NCI-H510A treated with DMSO at 0.1 percent for 48 hours (cell line): Measurements from ENCODE around the gene SLC26A4.
"Not testable (repeated sequence)": the region's sequence is repeated elsewhere in the genome, so short reads cannot be mapped to it uniquely, and the experiment has no call there.

Experiments
- DNase-seq: peaks from one replicate; lab custom pipeline; 2025; lab: John Stamatoyannopoulos, UW

The SLC26A4 gene

DNA sequence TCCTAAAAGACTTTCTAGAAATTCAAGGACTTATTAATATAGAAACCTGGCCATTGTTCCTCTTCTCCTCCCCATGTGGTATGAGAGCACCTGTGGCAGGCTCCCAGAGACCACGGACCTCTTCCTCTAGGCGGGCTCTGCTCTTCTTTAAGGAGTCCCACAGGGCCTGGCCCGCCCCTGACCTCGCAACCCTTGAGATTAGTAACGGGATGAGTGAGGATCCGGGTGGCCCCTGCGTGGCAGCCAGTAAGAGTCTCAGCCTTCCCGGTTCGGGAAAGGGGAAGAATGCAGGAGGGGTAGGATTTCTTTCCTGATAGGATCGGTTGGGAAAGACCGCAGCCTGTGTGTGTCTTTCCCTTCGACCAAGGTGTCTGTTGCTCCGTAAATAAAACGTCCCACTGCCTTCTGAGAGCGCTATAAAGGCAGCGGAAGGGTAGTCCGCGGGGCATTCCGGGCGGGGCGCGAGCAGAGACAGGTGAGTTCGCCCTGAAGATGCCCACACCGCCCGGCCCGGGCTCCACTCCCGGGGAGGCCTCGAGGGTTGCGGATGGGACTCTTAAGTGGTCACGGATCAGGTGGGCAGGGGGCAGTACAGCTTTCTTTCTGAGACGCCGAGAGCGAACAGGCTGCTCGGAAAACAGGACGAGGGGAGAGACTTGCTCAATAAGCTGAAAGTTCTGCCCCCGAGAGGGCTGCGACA is at the start of gene SLC26A4:
TSS of gene SLC26A4 (plus strand) at position 448 of the 700 bp plus-strand sequence. CDS start 814 bp downstream, outside the sequence.
- no peak for DNase-seq

DNA sequence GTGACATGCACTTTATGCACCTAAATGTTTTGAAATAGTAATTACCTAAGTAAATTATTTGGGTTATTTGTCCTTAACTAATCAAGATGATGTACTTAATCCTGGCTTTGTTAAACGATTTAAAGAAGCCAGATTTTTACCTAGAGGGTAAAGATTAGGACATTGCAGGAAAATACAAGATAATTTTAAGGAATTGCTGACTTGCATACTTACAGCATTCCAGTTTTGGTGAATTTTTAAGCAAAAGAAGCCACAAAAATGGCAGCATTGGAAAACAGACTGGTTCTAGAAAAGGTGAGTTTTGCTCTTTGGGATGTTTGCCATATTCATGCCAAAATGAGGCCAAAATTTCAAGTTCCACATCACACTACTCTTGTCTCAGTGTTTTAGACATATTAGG is 47.2 kb upstream of the SLC26A4 start:
- DNase-seq: no peak

DNA sequence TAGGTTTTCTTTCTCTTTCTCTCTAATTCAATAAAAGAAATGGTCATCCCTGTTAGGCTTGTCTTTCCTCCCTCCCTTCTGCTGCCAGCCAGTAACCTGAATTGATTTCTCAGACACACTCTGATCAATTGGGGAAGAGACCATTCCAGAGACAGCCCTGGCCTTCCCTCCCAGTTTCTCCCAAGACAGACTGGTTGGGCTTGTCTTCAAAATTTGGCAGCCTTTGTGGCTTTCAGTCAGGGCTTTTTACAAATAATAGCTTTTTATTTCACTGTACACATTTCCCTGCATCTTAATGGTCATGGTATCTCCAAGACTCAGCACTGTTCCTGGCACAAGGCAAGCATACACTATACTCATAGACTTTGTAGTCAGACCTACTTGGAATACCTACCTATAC is 46.7 kb upstream of the SLC26A4 start:
- no peak for DNase-seq

DNA sequence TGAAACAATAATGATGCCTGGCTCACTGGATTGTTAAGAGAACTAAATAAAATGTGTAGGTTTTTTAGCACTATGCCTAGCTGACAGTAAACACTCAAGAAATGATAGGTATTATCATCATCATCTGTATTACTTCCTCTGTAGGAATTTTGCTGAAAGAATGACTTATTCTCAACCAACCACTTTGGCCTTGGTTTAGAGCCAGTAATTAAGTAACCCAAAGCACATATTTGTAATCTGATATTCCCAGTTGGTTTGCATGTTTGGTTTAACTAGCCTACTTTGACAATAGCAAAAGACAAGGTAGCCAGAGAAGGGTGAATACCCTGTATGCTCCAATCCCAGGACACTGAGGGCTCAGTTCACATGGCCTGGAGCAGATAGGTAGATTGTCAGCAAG is 46.2 kb upstream of the SLC26A4 start:
- no peak for DNase-seq

DNA sequence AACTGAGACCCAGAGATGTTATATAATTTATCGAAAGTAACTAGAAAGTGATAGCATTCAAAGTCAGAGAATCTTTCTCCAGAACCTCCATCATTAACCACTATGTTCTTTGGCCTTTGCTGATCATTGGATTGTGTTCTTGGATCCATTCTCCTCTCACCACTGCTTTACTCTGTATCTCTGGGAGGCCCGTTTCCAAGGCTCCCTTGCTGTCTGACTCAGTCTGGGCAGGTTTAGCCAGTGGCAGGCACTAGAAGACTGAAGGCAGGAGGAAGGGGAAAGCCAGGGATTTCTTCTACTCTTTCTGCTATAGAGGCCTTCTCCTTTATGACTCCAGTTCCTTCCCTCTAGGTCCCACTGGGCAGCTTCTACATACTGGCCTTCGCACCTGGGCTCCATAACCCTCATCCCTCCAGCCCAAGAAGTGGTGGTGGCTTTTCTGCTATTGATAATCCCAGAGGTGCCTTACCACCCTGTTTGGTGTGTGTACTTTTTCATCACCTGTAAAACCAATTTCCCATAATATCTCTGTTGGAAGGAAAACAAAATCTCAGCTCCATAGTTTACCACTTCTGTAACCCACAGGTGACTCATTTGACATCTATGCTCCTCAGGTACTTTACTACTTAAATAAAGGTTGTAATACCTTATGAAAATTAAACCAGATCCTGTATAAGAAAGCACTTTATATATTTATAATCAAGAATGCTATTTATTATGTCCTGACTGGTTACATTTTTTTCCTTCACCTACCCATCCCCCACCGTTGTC is 44.5 kb upstream of the SLC26A4 start:
- no peak for DNase-seq

DNA sequence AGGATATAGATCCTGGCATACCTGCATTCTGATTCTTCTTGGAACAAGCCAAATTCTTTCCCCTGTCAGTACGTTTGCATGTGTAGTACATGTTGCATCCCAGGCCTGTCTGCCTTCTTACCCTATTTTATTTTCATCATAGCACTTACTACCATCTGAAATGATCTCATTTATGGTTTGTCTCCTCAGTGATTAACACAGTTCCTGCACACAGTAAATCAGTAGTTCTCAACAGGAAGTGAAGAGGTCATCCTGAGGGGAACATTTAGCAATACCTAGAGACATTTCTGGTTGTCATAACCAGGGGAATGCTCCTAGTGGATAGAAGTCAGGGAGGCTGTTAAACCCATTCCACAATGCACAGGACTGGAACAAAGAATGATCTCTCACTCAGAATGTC is 38.2 kb upstream of the SLC26A4 start:
- DNase-seq: no peak

DNA sequence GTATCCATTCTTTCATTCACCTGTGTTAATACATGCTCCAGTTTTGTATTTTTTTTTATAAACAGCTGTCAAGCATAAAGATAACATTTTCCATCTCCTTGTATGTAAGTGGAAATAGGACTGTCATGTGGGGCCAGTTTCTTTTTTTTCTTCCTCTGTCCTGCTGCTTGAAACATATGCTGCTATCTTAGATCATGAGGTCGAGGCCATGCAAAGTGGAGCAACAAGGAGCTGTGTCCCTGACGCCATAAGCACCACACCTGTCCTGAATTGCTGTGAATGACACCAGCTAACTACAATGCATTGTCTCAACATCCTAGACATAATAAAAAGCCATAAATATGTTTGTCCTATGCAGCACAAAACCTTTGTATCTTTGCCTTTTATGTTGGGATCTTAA is 37.7 kb upstream of the SLC26A4 start:
- DNase-seq: no peak

DNA sequence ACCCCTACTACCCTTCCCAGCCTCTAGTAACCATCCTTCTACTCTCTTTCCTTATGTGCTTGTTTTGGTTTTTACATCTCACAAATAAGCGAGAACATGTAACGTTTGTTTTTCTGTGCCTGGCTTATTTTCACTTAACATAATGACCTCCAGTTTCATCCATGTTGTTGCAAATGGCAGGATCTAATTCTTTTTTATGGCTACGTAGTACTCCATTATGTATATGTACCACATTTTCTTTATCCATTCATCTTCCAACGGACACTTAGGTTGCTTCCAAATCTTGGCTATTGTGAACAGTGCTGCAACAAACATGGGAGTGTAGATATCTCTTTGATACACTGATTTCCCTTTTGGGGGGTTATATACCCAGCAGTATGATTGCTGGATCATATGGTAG is 33.6 kb upstream of the SLC26A4 start:
- DNase-seq: no peak

DNA sequence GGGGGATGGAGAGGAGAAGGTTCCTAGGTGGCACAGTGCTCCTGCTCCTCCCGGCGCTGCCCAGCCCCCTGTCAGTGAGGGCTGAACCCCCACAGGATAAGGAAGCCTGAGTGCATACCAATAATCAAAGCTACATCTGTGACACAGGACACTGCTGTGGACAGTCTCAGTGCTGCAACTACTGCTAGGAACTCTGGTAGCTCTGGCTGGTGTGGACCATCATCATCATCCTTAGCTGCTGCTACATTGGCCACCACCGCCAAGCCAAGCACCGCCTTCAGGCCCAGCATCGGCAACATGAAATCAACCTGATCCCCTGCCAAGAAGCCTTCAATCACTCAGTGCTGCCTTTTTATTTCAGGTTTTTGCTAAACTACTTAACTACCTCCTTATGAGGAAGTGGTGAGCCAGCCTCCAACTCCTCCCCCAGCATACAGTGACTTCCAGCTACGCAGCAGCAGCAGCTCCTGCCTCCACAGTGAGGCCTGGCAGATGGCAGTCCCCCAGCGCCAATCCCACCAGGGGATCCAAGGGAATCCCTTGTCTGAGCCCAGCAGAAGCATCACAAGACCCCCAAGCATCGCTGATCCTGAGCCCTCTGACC is 32.1 kb upstream of the SLC26A4 start:
- DNase-seq: no peak

DNA sequence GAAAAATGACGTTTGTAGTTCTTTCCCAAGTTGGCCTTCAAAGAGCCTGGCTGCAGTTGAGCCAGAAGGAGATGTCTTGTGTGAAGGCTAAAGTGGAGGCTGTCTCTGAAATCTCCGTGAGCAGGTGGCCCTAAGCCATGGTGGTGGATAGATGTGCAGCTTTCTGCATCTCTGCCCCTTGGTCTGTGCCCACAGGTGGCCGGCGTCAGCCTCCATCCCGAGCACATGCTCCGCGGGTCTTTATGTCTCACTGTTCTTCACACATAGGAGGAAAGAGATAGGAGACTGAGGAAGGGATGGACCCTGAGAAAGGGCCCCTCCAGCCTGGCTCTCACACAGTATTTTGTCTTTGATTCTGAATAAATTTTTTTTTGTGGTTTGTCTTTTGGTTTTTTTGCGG is 30.3 kb upstream of the SLC26A4 start:
- DNase-seq: no peak

DNA sequence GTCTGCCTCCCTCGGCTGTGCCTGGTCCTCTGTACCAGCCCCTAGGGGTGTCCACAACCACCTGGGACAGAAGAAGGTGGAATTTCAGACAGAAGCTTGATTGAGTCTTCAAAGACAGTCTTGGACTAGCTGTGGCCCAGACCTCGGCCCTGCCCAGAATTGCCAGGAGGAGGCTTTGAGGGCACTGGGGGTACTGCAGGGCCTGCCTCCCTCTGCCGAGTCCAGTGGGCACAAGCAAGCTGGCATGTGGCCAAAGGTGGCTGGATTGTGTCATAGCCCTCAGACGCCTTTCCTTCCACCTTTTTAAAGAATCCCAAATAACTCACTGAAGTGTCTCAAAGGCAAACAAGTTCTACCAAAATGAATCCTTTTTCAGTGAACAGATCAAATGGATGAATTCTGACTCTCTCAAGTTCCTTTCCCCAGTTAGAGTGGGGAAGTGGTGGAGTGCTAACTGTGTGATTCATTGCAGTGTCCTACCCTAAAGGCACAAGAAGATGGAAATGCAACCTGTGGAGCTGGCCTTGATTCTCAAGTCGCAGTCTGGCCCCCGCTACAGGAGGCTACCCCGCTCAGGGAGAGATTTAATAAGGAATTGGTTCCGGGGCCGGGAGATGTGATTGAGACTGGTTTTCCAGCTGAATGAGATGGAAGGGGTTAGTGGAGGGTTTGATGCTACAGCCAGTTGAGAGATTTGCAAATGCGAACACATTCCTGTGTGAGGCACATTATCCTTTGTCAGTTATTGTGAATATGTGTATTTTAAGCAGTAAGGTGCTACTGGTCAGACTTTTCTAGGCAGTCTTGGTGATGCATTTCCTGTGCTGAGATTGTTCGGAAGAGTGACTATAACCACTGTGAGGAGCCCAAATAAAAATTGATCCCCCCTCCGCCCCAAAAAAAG is 28.8 kb upstream of the SLC26A4 start:
- DNase-seq: no peak

DNA sequence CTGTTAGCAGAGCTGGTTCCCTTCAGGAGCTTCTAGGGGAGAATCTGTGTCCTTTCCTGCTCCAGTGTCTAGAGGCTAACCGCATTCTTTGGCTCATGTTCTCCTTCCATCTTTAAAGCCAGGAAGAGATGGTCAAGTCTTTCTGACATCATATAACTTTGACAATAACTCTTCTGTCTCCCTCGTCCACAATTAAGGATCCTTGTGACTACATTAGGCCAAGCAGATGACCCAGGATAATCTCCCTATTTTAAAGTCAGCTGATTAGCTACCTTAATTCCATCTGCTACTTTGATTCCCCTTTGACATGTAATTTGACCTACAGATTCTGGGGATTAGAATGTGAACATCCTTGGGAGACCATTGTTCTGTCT is 28.1 kb upstream of the SLC26A4 start:
- DNase-seq: no peak

DNA sequence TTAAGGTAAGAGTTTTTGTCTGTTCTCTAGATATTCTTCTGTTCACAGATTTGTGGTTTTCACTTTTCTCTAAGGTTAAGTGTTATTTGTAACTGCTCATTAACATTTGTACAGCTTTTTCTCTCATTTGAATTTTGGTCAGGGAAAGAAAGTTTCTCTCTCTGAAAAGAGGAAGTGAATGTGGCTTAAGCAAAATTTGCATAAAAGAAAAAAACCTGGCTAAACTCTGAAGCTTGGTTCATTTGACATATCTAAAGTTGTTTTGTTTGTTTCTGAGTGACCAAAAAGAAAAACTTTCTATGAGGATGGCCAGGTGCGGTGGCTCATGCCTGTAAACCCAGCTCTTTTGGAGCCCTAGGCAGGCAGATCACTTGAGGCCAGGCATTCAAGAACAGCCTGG is 22.0 kb upstream of the SLC26A4 start:
- DNase-seq: no peak

DNA sequence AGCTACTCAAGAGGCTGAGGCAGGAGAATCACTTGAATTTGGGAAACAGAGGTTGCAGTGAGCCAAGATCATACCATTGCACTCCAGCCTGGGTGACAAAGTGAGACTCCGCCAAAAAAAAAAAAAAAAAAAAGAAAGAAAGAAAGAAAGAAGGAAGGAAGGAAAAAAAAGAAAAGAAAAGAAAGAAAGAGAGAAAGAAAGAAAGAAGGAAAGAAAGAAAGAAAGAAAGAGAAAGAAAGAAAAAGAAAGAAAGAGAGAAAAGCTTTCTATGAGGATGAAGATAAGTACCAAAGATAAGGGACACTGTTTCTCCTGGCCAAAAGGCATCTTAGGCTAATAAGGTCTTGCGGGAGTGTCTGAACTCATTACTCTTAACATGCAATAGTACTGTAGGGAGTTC is 21.6 kb upstream of the SLC26A4 start:
- not testable (repeated sequence) for DNase-seq

DNA sequence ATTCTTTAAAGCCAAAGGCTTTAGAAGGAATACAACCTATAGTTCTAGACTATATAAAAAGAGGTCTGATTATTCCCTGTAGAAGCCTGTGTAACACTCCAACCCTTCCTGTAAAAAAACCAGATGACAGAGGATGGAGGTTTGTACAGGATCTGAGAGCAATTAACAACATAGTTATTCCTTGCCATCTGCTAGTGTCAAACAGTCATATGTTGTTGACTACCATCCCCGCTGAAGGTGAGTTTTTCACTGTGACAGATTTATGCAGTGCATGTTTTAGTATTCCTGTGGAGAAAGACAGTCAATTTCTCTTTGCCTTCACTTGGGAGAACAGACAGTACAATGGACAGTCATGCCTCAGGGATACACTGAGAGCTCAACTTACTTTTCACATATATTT is 19.0 kb upstream of the SLC26A4 start:
- no peak for DNase-seq

DNA sequence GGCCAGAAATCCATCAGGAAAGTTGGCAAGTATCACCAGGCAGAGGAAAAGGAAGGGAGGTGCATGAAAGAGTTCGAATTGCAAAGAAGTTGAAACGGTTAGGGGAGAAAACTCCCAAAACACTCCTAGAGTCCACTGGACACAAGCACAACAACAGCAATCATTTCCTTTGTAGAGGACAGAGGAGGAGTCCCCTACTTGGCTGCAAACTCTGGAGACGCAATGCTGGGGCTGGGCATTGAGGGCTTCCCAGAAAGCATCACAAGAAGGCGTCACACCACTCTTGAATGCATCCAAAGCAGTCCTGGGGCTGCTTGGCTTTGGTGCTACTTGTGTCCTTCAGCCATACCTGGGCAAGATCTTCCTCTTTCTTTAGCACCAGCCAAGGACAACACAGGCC is 18.1 kb upstream of the SLC26A4 start:
- DNase-seq: no peak

DNA sequence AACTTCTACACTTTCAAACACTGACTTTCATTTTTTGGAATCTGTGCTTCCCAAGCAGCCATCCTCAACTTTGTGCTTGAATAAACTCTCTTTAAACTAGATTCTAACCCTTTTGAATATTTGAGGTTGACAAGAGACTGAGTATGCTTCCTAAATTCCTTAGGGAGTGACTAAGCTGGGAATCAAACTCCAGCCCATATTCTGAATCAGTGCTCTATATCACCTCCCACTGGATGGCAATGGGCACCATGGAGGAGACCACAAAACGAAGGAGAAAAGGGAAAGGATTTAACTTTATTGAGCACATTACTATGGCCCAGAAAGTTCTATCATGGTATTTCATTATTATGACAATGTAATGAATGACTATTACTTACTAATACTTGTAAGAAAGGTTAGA is 17.2 kb upstream of the SLC26A4 start:
- DNase-seq: no peak

DNA sequence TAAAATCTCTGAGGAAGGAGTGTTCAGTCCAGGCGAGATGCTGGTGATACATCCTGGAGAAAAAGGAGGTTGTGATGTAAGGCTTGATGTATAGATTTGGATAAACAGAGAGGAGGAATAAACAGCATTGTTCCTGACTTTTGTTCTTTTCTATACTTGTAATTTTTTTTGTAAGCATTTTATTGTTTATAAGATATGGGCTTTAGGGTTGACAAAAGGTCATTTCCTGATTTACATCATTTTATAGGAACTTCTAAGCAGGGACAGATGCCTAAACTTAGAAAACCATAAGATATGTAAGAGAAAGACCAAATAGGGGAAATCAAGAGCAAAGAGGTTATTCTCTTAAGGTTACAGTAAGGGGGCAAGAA is 16.7 kb upstream of the SLC26A4 start:
- no peak for DNase-seq

DNA sequence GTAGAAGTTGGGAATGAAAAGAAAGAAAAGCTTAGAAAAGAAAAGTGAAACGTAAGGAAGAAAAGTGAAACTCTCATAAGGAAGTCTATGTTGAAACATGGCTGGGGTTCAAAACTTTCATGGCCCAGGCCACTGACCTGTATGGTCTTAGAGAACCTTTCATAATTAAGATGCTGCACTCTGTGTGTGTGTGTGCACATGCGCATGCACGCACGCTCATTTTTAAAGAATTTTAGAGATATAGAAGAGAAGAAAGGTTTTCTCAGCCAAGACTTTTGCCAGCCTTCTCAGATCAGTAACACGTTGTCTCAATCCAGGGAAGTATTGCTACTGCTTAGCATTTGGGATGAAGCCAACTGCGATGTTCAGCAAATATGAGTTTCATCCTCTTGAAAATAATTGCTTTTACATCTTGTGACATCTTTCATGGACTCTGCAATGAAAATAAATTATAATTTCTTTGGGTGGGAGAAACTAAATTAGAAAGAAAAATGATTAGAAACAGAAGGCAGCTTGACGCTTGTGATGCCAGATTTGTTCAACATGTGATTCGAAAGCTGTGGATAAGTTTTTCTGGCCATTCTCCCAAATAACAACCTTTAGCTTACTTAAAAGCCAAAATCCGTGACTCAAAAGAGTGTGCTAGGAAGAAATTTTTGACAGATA is 16.2 kb upstream of the SLC26A4 start:
- no peak for DNase-seq

DNA sequence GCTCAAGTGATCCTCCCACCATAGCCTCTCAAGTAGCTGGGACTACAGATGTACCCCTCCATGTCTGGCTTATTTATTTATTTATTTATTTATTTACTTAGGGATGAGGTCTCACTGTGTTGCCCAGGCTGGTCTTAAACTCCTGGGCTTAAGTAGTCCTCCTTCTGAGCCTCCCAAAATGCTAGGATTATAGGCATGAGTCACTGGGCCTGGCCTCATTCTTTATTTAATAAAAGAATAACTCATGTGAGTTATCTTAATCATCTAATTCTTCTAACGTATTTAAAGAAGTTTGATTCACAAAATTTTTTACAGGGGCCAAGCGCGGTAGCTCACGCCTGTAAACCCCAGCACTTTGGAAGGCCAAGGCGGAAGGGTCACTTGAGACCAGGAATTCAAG is 8.0 kb upstream of the SLC26A4 start:
- DNase-seq: no peak

DNA sequence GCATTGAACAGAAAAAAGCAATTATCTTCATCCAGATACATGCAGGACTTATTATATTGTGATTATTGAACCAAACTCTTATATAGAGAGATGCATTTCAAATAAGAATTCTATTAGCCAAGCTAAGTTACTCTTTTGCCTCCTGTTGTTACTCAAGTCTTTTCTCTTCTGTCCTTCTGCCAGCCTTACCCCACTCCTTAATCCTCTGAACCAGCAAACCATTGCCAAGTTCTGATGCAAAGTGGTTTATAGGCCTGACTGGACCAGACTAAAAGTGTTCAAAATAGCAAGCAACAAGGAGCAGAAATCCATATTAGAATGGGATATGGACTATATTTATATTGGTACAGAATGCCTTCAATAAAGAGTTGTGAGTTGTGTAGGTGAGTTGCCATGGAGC is 2.2 kb upstream of the SLC26A4 start:
- DNase-seq: no peak

DNA sequence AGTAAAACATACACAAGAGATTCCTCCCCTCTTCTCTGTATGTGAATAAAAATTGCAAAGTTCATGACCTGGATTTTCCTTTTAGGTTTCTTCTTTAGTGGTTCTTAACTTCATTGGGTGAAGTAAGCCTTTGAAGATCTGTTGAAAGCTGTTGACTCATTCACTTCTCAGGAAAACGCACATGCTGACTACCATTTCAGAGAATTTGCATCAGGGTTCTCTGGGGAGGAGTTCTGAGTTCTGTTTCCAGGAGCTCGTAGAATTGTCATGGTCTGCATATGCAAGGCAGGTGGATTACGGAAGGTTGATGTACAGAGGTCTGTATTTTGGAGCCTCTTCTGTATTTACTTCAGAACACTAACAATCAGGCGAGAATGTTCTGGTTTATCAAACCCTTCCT is 962 bp upstream of the SLC26A4 start:
- no peak for DNase-seq
